ENCODE measurements around the gene HOXC12.

Gene HOXC12

DNA sequence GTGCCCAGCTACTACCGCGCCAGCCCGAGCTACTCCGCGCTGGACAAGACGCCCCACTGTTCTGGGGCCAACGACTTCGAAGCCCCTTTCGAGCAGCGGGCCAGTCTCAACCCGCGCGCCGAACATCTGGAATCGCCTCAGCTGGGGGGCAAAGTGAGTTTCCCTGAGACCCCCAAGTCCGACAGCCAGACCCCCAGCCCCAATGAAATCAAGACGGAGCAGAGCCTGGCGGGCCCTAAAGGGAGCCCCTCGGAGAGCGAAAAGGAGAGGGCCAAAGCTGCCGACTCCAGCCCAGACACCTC, 30.9 kb downstream of the HOXC12 start:
- no peak for DNase-seq

DNA sequence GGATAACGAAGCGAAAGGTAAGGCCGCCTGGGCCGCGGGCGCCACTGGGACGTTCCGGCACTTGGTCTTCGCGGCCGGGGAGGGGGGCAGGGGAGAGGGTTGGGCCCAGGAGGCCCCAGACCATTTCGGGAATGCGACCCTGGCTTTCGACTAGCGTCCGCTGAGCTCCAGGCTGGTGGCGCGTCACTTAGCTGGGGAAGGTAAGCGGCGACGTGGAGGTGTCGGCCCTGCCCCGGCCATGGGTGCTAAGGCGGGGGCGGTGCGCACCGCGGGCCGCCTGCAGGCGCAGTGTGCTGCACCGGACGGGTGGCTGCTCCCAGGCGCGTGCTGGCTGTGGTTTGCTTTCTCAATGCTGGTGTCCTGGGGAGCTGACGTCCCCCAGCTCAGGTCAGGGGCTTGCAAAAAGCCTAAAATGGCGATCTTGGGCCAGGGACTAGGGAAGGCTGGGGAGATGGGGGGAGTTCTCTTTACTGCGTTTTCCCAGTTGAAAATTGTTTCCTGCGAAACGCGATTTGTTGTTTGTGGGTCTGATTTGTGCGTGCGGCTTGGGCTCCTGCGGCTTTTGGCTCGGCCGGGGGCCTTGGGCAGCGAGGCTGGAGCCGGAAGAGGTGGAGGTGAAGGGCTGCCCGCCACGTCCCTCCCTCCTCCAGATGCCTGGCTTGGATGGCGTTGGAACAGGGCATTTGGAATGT, 31.4 kb downstream of the HOXC12 start:
- DNase-seq: no peak

DNA sequence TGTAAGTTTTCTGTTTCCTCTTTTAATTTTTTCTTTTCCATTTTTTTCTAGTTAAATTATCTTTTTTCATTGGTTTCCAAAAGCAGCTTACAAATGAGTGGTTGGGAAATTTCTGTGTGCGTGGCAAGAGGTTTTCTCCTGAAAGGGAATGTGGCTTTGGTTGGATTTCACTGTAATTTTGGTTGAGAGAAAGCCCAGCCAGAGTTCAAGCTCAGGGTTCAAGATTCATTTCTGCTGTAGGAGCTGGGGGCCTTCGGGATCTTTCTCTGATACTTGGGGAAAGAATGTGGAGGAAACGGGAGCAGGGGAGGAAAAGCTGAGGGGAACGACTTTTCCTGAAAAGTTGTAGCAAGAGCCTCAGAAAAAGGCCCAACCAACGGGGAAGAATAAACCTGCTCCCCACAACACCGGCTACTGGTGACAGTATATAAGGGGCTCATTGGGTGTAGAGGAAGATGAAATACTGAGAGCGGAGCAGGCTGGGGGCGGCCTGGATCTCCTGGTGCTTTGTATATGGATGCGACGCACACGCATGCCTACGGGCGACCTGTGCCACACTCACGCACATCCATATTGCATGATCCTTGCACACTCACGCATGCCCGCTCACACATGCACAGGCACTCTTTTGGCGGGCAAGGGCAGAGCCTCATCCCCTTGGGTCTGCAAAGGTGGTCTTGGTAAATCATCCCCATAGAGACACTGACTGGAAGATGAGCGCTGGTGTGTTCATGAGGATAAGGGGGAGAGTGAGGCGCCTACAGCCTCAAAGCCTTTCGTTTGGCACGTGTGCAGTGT, 32.2 kb downstream of the HOXC12 start:
- no peak for DNase-seq

DNA sequence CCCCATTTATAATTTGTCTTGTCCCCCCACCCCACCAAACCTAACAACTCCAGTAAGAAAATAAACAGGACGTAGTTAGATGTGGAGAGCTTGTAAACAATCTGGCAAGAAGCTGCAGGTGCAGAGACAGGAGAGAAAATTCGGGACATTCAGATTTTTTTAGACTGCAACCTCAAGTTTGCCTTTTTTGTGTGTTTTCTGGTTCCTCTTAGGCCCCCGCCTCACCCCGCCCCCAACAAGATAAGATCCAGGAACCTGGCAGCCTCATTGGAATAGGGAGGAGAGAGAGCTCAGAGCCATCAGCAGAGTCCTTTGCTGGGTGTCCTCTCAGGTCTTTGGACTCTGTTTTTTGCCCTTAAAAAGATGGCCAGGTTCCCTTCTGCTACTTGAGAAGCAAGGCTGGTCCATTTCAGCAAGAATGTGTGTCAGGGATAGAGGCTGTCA, 33.1 kb downstream of the HOXC12 start:
- DNase-seq: no peak

DNA sequence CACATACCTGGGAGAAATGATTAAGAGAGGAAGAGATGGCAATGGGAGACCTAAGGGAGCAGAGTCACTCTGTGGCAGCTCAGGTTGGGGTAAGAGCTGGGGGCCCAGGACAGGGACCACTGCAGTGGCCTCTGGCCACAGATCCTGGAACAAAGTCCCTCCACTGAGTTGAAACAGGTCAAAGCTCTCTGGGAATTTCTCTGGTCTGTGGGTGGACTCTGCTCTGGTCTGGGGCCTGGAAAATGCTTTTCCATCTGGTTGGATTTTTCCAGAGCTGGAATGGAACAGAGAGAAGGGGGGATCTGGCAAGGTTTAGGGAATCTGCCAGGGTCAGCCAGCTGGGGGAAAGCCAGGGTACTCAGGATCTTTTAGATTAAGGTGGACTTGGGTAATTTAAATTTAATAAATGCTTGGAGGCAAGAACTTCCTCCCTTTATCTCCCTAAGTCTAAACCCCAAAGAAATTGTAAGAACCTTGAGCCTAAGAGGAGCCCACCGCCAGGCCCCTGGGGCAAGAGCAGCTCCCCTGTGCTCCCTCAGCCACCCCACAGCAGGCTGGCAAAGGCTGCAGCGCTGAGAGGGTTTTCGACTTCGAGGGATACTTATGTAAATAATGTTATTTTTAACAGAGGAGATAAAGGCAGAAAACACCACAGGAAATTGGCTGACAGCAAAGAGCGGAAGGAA, 34.0 kb downstream of the HOXC12 start:
- no peak for DNase-seq

DNA sequence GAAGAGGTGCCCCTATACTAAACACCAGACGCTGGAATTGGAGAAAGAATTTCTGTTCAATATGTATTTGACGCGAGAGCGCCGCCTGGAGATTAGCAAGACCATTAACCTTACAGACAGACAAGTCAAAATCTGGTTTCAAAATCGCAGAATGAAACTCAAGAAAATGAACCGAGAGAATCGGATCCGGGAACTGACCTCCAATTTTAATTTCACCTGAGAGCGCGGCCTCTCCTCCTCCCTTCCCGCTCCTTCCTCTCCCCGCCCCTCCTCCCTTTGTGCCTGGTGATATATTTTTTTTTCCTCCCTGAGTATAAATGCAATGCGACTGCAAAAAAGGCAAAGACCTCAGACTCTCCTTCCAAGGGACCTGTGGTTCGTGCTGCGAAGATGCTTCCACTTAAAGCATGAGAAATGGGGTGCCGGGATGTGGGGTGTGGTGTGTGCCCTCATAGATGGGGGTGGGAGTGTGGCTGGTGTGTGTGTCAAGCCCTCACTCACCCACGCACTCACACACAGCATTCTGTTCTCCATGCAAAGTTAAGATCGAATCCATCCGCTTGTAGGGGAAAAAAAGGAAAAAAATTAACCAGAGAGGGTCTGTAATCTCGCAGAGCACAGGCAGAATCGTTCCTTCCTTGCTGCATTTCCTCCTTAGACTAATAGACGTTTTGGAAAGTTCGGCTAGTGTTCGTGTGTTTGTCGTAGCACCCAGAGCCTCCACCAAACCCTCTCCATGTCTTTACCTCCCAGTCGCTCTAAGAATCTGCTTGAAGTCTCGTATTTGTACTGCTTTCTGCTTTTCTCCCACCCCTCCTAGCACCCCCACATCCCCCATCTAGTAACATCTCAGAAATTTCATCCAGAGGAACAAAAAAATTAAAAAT, 34.8 kb downstream of the HOXC12 start:
- peak; percentile 81 for DNase-seq

DNA sequence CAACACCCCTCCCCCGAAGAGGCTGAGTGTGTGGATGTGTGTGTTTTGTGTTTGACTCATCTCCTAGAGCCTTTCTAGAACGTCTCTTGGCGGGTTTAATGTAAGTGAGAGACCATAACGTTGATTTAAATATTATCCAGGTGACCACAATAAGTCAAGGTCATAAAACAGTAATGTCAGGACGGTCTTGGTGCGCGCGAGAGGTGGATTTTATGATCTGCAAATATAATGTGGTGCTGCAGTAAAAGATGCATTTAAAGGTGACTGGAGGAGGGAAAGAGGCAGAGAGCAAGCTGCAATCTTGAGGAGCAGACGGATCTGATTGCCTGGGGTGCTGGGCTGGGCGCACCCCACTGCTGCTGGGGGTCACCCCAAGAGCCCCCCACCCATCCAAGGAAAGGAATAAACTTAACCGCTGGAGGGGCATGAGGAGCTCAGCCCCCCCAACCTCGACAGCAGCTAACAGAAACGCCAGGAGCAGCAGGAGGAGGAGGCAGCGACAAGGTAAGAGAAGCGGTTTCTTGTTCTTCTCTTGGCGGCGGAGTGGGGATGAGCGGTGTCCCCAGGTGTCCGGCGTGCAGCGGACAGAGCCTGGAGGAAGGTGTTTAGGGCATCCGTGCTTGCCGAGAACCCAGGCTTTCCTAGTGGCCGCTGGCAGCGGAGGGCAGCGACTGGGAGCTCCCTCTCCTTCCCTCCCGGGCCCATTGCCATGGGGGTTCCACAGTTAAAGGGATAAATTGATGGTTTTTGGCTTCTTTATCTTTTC, 35.8 kb downstream of the HOXC12 start:
- no peak for DNase-seq

DNA sequence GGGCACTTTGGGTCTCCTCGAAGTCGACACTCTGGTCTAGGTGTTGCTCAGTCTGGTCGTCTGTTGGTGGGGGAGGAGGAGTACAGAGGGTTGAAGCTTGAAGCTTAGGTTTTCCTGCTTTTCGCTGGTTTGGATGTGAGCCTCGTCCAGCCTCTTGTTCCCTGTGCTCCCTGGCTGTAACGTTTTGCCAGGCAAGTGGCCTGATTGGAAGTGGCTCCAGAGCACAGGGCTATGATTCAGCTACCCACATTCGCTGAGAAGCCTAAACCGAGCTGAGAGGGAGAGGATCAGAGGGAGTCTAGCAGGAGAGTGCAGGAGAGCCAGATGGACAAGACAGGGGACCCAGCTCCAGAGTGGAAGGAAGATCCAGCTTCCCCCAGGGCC, 36.4 kb downstream of the HOXC12 start:
- peak; percentile 79 for DNase-seq

DNA sequence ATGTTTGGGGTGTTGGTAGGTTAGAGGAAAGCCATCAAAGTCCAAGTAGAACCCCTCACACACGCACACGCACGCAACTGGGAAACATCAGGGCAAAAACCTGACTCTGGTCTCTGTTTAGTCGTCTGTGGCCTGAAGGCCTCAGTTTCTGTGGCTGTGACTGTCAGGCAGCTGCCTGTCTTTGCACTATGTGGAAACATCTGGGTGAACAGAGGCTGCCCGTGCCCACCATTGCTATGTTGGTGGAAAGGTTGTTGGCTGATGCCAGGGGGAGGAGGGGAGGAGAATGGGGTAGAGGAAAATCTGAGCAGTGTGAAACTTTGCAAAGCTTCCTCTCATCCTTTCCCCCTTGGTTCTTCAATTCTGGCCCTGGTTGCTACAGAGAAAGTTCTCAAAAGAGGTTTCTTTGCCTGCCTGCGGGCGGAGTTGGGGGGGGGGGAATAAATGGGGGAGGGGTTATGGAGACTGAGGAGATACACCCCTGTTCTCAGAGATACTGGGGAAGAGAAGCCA, 37.7 kb downstream of the HOXC12 start:
- peak; percentile 59 for DNase-seq

DNA sequence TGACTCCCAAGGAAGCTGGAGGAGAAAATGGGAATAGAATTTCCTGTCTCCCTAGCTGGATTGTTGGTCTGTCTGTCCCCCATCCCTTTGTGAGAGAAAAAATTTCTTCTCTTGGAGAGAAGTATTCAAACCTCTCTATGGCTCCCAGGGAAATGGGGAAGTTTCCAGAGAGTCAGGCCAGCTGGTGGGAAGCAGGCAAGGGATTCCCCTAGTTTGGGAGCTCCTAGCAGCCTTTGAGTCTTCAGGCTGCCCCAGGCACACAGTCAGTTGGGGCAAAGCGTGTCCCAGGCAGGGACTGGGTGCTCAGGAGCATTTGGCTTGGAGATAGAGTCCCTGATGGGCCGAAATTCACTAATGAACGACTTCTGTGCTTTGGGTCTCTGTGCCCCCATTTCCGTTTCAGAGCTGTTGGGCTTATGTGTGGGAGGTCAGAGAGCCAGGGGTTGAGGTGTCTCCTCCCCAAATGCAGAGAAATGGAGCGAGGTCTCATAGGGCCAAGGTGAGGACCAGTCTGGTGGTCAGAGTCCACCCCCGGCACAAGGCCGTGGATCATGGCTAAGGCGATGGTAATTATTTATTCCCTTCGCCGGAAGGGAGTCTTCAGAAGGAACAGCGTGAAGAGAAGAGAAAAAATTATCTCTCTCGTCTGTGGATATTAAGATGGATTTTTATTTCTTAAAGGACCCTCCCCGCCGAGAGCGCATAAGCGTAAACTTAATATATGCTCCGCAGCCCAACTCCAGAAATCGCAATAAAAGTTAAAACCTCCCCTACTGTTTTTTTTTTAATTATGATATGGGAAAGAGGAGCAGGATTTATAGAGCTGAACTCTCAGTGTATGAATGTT, 38.7 kb downstream of the HOXC12 start:
- DNase-seq: peak; percentile 49

DNA sequence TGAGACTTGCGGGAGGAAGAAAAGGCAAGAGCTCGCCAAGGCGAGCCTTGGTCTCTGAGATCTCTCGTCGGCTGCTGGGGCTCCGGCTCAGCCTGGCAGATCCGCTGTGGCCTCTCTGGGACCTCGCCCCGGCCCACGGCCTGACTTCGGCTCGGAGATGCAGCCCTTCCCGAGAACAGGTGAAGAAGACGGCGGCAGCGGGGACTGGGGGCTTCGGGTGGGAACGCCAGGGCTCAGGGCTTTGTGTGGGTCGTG, 39.2 kb downstream of the HOXC12 start:
- peak; percentile 47 for DNase-seq

DNA sequence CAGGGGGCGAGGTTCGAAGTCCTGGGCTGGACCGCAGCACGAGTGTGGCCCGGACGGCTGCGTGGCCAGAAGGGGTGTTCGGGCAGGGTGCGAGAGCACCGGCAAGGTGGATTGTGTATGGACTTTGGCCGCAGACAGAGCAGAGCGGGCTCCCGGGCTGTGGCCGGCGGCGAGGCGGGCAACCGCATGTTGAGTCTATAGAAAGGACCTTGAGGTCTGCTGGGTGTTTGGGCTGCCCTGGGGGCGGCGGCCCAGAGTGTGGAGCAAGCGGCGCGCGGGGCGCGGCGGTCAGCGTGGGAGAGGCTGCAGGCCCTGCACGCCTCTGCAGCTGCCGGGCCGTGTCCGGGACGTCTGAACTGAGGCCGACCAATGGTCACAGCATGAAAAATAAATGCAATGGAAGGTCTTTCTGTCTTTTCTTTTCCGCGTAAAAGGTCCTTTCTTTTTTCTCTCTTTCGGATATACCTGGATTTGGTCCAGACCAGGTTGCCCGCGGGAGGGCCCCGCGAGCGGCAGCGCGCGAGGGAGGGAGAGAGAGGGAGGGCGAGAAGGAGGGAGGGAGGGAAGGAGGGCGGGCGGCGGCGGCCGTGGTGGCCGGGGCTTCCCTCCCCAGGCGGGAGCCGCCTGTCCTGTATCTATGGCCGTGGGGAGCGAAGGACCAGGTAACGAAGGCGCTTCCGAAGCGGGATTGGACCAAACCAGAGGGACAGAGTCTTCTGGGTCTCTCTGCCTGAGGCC, 39.7 kb downstream of the HOXC12 start:
- peak; percentile 61 for DNase-seq

DNA sequence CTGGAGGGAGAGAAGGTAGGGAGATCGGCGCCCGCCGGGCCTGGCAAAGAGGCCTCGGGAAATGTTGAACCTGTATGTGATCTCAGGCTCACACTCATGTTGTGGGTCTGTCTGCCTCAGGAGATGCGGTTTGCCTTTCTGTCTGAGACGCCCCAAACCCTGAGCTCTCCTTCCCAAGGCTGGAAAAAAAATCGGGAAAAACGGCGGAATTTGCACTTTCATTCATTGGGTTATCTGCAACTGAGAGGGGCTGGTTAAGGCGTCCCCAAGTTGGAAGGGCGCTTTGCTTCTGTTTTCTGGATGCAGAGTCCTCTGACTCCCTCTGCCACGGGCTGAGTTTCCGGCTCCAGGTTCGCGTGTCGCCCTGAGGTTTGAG, 40.3 kb downstream of the HOXC12 start:
- DNase-seq: no peak

DNA sequence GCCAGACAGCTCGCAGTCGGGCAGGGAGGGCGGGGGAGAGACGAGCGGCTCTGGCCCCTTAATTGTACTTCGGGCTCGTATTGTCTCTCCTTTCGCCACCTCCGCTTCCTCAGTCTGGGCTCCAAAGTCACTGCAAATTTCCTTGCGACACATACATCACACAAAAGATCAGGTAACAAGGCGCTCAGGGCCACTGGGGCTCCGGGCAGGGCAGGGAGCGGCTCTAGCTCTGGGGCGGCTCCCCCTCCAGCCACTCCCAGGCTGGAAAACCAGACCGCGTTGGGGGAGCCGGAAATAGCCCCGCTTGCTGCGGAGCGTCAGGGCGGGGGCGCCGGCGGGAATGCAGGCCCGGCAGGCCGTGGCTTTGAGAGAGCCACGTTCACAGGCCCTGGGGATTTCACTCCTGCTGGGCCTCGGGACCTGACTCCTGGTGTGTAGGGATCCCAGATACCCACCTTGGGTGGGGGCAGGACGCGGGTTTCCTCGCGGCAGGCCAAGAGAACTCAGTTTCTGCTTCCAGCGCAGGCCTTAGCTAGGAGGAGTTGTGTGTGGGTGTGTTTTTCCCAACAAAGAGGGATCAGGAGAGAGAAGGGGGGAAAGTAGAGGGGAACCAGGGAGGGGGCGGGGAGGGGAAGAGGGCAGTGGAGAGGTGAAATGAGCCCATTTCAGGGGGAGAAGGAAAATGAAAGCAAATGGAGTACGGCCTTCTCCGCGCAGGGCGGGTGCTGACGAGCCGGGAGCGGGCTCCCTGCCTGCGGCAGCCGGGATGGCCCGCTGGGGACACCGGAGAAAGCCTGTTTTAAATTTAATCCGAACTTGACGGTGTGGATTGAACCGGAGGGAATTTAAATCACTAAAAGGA, 40.9 kb downstream of the HOXC12 start:
- DNase-seq: peak; percentile 88

DNA sequence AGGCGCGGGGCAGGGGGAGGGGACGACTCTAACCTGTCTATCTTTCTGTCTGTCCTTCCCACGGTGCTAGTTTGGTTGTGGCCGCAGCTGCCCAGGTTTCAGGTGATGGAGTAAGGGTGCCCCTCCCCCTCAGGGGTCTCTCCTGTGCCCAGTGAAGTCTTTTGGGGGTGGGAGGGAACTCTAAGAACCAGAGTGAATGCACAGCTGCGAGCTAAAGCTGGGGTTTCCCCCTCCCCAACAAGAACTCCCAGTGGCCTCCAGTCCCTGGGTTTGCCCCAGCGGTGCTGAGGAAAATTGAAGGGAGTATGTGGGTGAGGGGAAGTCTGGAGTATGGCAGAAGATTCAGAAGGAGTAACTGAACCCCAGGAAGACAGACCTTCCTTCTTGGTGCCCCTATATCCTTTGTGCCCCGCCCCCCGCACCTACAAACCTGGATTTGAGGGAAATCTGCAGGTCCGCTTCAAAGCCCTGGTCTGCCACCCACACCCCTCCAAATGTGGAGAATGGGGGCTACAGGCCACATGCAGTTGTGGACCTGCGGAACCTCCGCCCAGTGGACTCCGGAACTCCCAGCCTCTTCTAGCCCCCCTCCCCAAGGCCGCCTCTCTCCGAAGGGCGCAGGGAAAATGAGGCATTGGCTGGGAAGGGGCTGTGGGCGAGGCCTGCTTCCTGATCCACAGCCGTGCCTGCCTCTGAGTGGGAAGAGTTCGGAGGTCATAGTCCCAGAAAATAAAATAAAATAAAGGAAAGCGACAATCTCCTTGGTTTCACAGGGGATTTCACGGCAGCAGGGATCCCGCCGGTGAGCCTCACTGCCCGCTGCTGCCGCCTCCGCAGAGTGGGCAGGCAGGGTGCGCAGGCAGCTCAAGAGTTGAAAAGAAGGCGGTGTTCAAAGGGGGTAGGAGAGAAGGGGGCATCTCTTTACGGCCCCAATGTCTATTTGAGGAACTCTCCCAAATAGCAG, 41.8 kb downstream of the HOXC12 start:
- DNase-seq: no peak

DNA sequence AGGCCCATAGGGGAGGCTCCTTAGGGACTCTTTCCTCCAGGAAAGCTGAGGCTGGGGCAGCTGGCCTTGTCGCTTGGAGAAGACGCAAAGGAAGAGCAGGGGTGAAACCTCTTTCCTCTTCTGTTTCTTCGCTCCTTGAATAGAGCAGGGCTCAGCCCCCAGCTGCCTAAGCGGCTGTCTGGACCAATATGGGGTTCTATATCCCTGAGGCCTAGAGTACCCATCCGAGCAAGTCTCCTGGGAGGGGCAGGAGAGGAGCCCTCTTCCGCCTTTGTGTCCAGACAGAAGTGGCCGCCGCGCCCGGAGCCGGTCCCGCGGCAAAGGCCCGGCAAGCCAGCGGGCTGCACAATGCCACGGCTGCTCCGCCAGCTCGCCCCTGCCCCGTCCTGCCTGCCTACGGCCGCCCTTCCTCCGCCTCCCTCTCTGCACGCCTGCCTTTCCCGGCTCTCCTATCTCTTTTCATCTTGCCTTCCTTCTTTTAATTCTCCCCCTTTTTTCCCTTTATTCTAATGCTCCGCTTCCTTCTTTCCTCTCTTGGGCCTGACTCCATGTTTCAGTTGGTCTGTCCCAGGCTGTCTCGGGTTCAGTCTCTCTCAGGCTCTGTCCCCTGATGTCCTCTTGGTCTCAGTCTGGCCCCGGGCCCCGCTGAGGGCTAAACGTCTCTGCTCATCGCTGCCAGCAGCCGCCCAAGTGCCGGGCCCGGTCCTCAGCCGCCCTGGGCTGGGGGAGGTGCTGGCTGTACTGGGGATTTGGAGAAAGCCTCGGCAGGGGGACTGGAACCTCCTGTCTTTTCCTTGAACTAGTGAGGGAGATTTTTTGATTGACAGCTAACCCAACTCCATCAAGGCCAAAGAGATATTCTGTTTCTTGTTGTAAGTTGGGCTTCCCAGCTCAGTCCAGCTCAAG, 42.8 kb downstream of the HOXC12 start:
- peak; percentile 75 for DNase-seq
